ENCODE results near the gene ADAM23. TPM values are rescaled to one million over a fixed set of nuclear protein-coding genes. Genes with fewer than 3 reads are reported as not detected.

Gene ADAM23
- total and polyA plus RNA-seq, 2 experiments from 2014 or later = 11.8 to 15.9 TPM

DNA sequence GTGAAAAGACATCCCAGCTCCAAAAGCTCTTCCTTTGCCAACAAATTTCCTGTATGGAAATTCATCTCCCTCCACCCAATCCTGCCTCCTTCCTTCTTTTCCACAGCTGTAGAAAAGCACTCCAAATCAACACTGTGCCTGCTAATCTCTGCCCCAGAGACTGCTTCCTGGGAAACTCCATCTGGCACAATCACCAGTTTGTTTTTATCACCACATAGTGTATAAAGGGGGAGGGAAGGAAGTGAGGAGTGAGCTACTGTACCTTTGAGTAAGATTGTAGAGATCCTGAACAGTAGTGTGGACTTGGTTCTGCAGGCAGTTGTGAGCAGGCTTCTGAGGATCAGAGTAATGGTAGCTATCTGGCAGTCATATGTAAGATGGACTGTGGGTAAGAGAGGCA, 184.3 kb downstream of the ADAM23 start (continued):
- TF ChIP-seq, protein P1, sequence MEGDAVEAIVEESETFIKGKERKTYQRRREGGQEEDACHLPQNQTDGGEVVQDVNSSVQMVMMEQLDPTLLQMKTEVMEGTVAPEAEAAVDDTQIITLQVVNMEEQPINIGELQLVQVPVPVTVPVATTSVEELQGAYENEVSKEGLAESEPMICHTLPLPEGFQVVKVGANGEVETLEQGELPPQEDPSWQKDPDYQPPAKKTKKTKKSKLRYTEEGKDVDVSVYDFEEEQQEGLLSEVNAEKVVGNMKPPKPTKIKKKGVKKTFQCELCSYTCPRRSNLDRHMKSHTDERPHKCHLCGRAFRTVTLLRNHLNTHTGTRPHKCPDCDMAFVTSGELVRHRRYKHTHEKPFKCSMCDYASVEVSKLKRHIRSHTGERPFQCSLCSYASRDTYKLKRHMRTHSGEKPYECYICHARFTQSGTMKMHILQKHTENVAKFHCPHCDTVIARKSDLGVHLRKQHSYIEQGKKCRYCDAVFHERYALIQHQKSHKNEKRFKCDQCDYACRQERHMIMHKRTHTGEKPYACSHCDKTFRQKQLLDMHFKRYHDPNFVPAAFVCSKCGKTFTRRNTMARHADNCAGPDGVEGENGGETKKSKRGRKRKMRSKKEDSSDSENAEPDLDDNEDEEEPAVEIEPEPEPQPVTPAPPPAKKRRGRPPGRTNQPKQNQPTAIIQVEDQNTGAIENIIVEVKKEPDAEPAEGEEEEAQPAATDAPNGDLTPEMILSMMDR (conservative IDR thresholded peaks at IDR 0.05; ENCODE audit: low read depth in 2 of 2) = no peak
- TF ChIP-seq, protein P2, sequence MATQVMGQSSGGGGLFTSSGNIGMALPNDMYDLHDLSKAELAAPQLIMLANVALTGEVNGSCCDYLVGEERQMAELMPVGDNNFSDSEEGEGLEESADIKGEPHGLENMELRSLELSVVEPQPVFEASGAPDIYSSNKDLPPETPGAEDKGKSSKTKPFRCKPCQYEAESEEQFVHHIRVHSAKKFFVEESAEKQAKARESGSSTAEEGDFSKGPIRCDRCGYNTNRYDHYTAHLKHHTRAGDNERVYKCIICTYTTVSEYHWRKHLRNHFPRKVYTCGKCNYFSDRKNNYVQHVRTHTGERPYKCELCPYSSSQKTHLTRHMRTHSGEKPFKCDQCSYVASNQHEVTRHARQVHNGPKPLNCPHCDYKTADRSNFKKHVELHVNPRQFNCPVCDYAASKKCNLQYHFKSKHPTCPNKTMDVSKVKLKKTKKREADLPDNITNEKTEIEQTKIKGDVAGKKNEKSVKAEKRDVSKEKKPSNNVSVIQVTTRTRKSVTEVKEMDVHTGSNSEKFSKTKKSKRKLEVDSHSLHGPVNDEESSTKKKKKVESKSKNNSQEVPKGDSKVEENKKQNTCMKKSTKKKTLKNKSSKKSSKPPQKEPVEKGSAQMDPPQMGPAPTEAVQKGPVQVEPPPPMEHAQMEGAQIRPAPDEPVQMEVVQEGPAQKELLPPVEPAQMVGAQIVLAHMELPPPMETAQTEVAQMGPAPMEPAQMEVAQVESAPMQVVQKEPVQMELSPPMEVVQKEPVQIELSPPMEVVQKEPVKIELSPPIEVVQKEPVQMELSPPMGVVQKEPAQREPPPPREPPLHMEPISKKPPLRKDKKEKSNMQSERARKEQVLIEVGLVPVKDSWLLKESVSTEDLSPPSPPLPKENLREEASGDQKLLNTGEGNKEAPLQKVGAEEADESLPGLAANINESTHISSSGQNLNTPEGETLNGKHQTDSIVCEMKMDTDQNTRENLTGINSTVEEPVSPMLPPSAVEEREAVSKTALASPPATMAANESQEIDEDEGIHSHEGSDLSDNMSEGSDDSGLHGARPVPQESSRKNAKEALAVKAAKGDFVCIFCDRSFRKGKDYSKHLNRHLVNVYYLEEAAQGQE (IDR thresholded peaks at IDR 0.05; ENCODE audit: unreplicated experiment) = no peak
- TF ChIP-seq JUNB (IDR thresholded peaks at IDR 0.05; ENCODE audit: unreplicated experiment) (no peak), ZNF114 (CRISPR knock-in tag; IDR thresholded peaks at IDR 0.05) (no peak), CREB1 (CRISPR knock-in tag; IDR thresholded peaks at IDR 0.05; ENCODE audit: low read depth) (no peak), STAT1 (IDR thresholded peaks at IDR 0.05; ENCODE audit: unreplicated experiment) (no peak), NANOG (IDR thresholded peaks at IDR 0.05; ENCODE audit: borderline replicate concordance) (no peak)
- TF ChIP-seq, protein P3, sequence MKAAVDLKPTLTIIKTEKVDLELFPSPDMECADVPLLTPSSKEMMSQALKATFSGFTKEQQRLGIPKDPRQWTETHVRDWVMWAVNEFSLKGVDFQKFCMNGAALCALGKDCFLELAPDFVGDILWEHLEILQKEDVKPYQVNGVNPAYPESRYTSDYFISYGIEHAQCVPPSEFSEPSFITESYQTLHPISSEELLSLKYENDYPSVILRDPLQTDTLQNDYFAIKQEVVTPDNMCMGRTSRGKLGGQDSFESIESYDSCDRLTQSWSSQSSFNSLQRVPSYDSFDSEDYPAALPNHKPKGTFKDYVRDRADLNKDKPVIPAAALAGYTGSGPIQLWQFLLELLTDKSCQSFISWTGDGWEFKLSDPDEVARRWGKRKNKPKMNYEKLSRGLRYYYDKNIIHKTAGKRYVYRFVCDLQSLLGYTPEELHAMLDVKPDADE (IDR thresholded peaks at IDR 0.05) = no peak

DNA sequence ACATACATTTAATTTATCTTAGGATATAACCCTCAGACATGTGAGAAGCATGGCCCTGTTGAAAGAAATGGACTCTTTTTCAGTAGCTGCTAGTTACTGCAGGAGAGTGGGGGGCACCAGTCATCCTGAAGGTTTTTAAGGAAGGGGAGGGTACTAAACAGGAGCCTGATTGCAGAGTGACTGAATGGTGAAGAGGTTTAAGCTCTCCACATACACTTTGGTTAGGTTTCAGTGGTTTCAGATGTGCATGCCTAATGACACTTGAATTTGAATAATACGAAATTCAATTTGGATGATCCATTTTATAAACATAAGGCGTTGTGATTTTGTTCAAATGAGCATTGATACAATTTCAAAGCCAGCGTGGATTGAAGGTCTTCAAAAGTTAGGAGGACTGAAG, 188.0 kb downstream of the ADAM23 start:
- ATAC-seq (no peak), DNase-seq (ENCODE audit: low spot score) (no peak)
- H3K36me3 Mint-ChIP-seq (ENCODE audit: low read depth) = no peaks in the 10 kb centered on the region
- H3K4me2 ChIP-seq = no peak overlapping the region
- peaks cover 8% of the 10 kb centered on the region; the same call in 2 of the 3 replicates for H3K4me1 Mint-ChIP-seq
- H3K27ac ChIP-seq (ENCODE audit: low read depth) = no peak overlapping the region
- no peaks in the 10 kb centered on the region for H3K79me2 ChIP-seq (replicated peaks; ENCODE audit: insufficient read depth)
- no peak overlapping the region for H2AFZ ChIP-seq
- H3K9me3 Mint-ChIP-seq = no peaks in the 10 kb centered on the region
- H3K4me1 ChIP-seq (ENCODE audit: insufficient read depth) = peaks cover 5% of the 10 kb centered on the region
- no peaks in the 10 kb centered on the region for H3K36me3 ChIP-seq (ENCODE audit: insufficient read depth)
- H3K4me3 Mint-ChIP-seq = no peak overlapping the region
- TF ChIP-seq EZH2phosphoT487 (IDR thresholded peaks at IDR 0.05; ENCODE audit: unreplicated experiment) (no peak), CREB1 (CRISPR knock-in tag; IDR thresholded peaks at IDR 0.05; ENCODE audit: low read depth) (no peak), EZH2 (IDR thresholded peaks at IDR 0.05; ENCODE audit: low read depth, unreplicated experiment) (no peak), NANOG (IDR thresholded peaks at IDR 0.05; ENCODE audit: borderline replicate concordance) (no peak), STAT1 (IDR thresholded peaks at IDR 0.05; ENCODE audit: unreplicated experiment) (no peak), JUNB (IDR thresholded peaks at IDR 0.05; ENCODE audit: unreplicated experiment) (no peak), ZNF331 (CRISPR knock-in tag; IDR thresholded peaks at IDR 0.05; ENCODE audit: low read depth) (no peak), ZNF114 (CRISPR knock-in tag; IDR thresholded peaks at IDR 0.05) (no peak), POLR2AphosphoS5 (IDR thresholded peaks at IDR 0.05; ENCODE audit: low read depth) (no peak)
- TF ChIP-seq, protein P2 (IDR thresholded peaks at IDR 0.05; ENCODE audit: unreplicated experiment) = no peak
- TF ChIP-seq, protein P3 (IDR thresholded peaks at IDR 0.05) = no peak
- no peaks in the 10 kb centered on the region for H4K20me1 ChIP-seq (replicated peaks; ENCODE audit: insufficient read depth)
- no peaks in the 10 kb centered on the region for H3K27me3 ChIP-seq (ENCODE audit: insufficient read depth)
- H3K27me3 Mint-ChIP-seq (ENCODE audit: insufficient read depth, low read depth, poor library complexity) = peaks cover 5% of the 10 kb centered on the region
- no peak overlapping the region for H3K4me3 ChIP-seq
- no peaks in the 10 kb centered on the region; the same call in 1 of the 2 replicates for H3K9me2 ChIP-seq (ENCODE audit: insufficient read depth)
- H3F3A ChIP-seq (replicated peaks; ENCODE audit: low read depth) = no peaks in the 10 kb centered on the region
- no peak overlapping the region for H3K27ac Mint-ChIP-seq

Data from GM23338 (cell line).